ENCODE data around the gene PNPLA3.
"Not testable (repeated sequence)": the region's sequence is repeated elsewhere in the genome, so short reads cannot be mapped to it uniquely, and the experiment has no call there.

PNPLA3 gene

DNA sequence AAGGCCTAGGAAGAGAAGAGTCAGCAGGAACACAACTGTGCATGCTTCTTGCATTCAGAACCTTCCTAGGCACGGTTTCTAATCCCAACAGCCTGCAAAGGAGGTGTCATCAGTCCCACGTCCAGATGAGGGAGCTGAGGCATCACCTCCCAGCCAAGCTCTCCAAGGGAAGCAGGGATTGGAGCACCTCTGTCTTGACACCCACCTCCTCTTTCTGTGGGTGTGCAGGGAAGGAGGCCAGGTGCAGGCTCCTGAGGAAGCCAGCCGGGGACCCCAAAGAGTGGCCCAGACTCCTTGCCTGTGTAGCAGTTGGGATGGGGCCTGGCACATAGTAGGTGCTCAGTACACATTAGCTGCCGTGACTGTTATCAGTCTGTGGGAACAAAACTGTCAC, 33.7 kb upstream of the PNPLA3 start:
- FAIRE-seq = no peak

DNA sequence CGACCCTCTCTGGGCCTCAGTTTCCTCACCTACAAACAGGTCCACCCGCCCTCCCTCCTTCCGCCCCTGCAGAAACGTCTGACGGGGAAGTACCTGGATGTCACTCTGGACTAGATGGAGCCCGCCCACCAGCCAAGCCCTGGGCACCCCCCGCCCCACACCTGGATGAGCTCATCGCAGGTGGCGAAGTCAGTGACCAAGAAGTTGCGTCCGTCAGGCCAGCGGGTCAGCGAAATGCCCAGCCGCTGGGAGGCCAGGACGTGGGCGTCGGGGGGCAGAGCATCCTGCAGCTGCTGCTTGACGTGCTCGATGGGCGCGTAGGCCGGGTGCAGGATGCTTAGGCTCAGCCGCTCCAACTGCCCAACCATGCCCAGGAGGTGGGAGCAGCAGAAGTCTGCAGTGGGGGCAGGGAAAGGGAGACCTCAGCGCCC, 32.7 kb upstream of the PNPLA3 start:
- FAIRE-seq = no peak

DNA sequence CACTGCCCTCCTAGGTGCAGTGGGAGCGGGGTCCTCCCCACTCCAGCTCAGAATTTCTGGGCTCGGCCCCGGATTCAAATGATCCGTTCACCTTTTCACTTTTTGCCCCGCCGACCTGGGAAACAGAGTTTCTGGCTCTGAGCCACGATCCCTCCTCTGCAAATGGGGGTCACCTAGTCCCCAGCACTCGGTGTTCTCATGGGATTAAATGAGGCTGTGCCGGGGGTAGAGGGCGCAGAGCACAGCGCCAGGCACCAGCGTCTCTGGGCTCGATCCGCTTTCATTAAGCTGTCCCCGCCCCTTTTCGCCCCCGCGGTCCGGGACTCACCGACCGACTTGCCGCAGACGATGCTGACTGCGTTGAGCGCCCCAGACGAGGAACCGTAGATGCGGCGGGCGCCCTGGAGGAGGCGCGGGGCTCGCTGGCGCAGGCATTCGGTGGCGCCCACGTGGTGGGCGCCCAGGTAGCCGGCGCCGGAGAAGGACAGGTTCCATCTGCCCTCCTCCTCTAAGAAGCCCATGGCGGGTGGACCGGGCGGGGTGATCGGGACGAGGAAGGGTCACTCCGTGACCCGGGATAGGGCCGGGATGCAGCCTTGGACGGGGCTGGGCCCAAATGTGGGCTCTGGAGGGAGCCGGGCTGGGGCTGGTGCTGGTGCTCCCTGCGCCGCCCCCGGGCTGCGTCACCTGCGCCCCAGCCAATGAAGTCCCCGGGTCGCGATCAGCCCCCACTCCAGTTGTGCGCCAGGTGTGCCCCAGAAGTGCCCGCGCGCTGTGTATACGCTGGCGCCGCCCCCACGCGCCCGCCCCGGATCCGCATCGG, 32.0 kb upstream of the PNPLA3 start, which contains the start of gene PNPLA5:
PNPLA5 (minus strand) TSS at position 654 of the 823 bp plus-strand sequence; CDS start at position 521, 133 bp downstream.
- no peak for FAIRE-seq

DNA sequence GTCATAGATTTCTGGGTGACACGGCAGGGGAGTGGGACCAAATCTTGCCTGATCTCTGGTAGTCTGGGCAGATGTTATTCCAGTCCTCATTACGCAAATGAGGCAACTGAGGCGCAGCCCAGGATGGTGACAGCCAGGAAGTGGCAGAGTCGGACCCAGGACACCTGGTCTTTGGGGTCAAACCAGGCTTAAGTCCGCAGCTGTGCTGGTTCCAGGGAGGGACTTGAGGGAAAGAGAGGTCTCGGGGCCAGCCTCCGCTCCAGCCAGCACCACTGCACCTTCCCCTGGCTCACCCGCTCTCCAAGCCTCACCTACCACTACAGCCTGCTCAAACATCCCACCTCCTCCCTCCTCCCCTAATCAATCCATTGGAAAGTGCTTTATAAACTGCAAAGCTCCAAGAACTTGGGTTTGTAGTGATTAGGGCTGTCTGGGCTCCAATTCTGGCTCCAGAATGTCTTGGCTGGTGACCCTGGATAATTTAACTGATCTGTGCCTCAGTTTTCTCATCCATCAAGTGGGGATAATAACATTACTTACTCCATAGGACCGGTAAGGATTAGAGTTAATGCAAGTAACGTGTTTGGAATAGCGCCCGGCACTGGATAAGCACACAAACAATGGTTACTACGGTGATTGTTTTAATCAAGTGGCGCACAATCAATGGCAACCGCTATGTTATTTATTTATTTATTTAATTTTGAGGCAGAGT, 31.3 kb upstream of the PNPLA3 start:
- FAIRE-seq = no peak

DNA sequence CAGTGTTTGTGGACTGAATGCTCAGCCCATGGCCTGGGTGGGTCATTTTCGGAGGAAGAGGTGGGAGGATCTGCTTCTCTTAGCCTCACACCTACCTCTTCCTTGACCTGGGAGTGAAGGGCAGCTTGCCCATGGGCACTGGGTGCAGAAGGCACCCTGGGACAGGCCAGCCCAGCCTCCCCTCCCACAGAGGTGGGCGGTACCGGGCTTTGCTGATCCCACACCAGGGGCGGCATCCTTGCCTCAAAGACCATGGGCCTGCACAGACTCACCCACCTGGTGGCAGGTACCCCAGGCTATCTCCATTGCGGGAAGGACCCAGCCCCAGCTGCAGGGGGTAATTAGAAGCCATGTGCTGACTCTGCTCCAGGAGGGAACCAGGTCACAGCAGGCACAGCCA, 30.3 kb upstream of the PNPLA3 start:
- FAIRE-seq = no peak

DNA sequence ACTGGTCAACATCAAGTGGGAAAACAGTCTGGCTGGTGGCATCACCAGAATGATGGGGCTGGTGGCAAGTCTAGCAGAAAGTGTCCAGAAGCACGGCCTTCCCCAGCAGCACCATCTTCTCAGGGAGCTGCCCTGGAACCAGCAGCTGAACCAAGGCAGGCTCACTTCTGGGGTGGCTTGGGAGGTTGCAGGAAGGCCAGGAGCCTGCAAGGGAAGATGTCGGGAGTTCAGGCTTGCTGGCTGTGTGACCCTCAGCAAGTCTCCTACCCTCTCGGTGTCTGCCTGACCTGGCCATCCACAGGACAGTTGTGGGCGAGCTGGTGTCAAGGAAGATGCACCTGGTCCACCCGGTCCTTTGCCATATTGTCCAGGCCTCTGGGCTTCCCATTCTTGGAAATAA, 29.5 kb upstream of the PNPLA3 start:
- no peak for FAIRE-seq

DNA sequence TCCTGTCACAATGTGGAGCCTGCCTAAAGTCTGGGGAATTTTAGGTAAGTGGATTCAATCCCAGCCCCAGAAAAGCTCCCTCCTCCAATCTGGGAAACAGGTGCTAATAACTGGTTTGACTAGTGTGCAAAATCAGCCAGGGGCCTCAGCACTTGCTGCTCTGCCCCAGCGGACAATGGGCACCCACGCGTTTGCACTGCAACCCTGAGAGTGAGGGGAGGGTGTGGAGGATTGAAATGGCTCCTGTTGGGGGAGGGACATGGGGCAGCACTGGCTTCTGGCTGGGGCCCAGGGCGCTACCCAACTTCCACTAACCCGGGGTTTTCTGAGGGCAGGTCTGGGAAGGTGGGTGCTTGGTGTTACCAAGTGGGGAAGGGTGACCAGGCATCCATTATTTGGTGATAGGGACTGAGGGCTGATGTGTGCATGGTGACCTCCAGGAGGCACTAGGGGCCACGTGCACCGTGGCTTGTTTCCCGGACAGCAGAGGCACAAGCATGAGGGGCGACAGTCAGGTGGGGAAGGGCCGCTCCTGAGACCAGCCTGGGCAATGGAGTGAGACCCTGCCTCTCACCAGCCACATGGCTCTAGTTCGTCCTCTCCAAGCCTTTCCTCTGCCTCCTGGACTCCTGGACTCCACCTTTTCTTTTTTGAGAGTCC, 27.5 kb upstream of the PNPLA3 start:
- no peak for FAIRE-seq

DNA sequence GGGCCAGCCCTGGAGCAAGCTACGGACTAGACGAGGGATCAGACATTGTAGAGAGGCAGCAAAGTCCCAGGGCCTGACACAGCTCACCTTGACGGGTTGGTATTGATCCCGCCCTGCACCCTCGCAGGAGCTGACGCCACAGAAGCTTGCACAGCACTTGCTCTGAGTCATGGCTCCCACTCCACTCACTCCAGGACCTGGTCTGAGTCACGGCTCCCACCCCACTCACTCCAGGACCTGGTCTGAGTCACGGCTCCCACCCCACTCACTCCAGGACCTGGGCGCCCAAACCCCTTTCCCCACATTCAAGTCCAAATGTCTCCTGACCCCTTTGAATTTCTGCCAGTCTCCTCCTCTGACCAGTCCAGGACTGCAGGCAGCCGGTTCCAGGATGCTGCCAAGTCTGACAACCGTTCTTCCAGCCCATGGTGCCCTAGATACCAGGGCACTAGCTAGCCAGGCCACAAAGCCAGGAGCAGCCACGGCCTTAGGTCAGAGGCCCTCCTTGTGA, 25.8 kb upstream of the PNPLA3 start:
- no peak for FAIRE-seq

DNA sequence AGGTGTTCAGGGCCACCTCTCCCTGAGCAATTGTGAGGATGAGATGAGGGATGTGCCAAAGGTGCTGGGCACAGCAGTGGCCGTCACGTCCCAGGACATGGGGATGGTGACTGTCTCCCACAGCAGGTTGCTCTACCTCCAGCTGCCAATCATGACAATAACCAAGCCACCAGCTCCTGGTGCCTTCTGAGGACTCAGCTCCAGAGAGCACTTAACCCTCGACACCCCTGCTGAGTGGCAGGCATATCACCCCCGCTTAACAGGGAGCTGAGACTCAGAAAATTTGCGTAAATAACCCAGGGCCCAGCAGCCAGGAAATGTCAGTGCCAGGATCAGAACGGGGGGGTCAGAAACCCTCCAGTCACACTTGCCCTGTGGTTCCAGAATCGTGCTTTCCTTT, 23.4 kb upstream of the PNPLA3 start:
- FAIRE-seq = no peak

DNA sequence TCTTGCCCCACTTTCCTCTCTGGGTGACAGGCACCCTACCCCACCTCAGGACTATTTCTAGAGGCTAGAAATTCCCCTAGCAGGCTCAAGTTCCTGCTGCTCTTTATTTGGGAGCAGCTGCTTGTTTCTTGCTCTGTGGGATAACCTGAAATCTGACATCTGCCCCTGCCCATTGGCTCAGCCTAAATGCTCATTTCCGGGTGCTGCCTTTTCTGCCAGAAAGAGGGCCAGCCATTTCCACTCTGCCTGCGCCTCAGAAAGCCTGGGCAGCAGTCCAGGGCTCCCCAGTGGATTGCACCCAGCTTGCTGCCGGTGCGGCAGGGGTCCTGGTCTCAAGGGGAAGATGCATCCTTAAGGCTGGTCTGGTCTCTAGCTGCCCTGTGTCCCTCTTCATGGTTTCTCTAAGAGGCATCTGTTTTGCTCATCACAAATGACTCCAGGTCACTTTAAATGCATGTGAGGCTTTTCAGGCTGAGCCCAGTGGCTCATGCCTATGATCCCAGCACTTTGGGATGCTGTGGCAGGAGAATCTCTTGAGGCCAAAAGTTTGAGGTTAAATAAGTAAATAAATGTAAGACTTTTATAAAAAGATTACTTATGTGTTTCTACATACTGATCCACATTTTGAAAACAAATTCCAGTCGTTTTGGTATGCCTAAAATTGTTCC, 21.5 kb upstream of the PNPLA3 start:
- FAIRE-seq = no peak

DNA sequence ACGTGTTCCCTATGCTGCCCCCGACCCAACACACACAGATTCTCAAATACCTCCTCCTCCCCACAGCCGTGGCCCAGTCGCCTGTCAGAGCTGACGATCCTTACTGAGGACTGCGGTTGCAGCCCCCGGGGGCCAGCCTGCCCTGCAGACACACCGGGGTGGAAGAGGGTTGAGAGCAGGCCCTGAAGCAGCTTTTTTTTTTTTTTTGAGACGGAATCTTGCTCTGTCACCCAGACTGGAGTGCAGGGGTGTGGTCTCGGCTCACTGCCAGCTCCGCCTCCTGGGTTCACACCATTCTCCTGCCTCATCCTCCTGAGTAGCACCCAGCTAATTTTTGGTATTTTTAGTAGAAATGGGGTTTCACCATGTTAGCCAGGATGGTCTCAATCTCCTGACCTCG, 20.6 kb upstream of the PNPLA3 start:
- not testable (repeated sequence) for FAIRE-seq

DNA sequence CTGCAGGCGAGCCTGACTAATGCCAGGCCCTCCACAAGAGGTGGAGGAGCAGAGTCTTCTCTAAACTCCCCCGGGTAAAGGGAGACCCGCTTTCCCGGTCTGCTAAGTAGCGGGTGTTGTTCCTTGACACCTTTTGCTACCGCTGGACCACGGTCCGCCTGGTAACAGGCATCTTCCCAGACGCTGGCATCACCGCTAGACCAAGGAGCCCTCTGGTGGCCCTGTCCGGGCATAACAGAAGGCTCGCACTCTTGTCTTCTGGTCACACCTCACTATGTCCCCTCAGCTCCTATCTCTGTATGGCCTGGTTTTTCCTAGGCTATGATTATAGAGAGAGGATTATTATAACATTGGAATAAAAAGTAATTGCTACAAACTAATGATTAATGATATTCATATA, 19.2 kb upstream of the PNPLA3 start:
- not testable (repeated sequence) for FAIRE-seq

DNA sequence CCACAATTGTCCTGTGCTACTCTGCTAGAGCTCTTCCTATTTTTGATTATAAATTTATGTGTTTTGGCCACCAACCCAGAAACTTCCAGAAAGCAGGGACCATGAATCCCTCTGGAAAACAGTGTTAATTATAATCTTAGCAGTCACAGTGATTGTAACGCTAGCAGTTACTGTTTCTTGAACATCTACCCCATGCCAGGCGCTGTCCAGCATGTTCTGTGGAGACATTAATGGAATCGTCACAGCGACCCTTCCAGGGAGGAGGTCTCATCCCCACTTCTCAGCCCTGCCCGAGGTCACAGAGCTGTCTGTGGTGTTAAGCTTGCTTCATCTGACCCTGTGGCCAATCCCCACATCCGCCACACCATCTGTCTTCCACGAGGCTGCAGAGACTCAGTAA, 17.9 kb upstream of the PNPLA3 start:
- no peak for FAIRE-seq

DNA sequence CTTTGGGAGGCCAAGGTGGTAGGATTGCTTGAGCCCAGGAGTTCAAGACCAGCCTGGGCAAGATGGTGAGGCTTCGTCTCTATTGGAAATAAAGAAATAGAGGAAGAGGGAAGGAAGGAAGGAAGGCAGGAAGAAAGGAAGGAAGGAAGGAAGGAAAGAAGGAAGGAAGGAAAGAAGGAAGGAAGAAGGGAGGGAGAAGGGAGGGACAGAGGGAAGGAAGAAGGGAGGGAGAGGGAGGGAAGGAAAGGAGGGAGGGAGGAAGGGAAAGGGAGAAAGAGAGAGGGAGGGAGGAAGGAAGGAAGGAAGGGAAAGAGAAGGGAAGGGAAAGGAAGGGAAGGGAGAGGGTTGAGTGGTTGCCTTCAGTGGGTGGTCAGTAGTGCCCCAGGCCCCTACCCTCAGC, 13.9 kb upstream of the PNPLA3 start:
- no peak for FAIRE-seq

DNA sequence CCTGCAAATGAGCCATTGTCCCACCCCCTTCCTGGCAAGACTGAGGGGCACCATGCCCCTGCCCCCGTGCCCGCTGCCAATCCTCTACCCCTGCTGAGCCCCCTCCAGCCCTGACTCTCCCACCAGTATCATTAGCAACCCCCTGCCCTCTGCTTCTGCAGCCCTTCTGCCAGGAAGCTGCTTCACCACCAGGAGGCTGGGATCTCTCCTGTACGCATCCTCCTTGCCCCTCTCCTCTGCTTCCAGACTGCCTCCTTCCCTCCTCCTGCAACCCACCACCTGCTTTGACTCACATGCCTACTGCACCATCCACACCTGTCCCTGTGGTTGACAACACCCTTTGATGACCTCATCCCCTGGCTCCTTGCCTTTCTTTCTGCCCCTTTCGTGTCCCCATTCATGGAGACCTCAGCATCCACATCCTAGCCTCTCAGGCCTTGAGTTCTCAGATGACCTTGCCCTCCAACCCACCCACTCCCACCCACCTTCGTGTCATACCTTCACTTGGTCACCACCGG, 13.4 kb upstream of the PNPLA3 start:
- FAIRE-seq = no peak

DNA sequence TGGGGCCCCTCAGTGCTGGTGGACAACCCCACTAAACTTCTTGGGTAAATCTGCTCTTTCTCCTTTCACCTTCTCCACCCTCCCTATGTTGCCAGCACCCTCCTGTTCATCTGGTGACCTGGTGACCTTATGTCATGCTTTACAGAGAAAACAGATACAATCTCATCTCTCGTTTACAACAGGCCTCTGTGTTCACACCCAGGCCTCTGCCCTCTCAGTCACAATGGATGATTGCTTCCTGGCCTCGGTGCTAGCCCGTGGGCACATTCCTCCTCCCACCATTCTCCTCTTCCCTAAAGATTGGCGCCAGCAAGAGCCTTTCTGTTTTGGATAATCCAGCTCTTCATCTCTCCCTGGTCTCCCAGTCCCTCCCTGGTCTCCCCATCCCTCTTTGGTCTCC, 12.3 kb upstream of the PNPLA3 start:
- no peak for FAIRE-seq

DNA sequence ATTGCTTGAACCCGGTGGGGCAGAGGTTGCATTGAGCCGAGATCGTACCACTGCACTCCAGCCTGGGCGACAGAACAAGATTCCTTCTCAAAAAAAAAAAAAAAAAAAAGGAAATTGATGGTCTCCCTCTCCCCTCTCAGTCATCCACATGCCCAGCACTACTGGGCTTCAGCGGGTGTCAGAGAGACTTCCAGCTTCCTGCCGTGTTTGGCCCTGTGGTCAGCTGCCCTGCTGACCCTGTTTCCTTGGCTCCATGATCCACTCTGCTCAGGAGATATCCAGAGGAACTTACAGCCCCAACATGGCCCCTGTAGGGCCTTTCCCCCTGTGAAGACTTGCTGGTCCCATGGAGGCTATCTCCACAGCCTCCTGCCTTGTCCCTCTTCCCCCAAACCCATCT, 6.1 kb upstream of the PNPLA3 start:
- no peak for FAIRE-seq

DNA sequence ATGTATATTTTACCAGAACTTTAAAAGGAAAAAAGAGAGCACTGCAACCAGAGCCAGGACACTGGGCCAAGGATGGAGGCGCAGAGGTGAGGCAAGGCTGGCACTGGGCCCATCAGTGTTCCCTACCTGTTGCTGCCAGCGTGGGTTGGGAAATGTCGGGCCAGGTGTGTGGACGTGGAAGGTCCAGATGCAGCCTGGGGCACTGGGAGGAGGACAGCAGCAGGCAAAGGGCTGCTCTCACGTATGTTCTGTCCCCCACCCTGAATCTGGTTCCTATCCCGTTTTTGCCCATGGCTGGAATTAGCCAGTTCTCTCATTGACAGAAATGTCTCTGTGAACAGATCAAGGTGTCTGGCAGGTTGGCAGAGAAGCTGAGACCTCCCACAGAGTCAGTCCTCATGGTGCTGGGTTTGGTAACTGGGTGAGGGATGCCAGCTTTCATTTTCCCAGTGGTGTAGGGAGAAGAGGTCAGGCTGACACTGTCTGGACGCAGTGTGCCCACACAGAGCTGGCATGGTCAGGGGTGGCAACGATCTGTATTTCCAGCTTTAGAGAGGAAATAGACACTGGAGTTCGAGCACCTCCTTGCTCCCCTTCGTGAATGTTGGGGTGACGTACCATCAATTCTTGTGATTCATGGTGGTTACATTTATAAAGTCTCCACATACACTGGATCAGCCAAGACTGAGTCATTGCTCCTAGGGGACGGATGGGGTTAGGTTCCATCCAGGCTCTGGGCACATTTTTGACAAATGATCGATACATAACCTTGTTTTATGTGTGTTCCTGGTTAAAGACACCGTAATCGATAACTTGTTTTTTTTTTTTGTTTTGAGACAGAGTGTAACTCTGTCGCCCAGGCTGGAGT, 4.3 kb upstream of the PNPLA3 start:
- no peak for FAIRE-seq

DNA sequence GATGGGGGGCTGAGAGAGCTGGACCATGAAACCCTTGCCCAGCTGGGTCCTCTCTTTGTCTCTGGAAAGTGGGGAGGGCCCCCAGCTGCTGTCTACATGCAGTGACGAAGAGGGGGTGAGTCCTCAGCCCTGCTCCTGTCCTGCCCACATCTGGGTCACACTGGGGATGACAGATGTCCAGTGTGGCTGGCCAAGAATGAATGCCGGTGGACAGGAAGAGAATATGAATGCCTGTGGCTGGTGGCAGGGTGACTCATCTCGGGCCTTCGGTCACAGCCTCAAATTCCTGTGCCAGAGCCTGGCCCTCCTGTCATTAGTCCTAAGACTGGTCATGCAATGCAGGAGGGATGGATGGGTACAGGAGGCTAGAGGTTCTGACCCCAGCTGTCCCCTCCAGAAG, 2.2 kb upstream of the PNPLA3 start:
- no peak for FAIRE-seq

DNA sequence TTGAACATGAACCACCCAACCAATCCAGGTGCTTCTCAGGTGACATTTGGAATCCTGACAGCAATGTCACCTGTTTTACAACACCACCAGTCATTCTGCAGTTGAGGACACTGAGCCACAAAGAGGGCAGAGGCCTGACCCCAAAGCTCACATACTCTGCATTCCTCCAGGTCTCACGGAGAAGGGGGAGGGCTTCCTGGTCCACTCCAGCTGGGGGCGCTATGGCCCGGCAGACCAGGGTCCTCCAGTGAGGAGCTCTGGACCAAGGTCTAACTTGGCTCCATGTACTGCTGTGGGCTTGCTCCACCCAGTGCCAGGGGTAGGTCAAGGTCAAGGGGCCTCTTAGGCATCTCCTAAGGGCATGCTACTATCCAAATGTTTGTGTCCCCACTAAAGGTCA, 1.5 kb upstream of the PNPLA3 start:
- no peak for FAIRE-seq

DNA sequence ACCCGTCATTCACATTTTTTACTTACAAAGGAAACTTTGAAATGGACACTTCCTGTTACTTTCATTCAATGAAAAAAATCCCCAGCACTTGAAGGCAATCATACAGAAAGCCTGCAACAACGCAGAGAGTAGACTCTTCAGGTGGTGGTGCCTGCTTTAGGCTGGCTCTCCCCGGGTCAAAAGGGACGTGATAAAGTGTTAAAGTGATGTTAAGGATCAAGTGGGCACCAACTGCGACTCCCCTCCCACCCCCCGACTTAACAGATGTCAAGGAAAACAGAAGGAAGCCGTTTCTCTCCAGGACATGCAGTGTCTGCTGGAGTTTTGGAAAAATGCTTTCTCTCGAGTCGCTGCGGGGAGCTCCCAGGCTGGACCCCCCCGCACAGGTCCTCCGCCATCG, 414 bp upstream of the PNPLA3 start:
- FAIRE-seq = no peak

DNA sequence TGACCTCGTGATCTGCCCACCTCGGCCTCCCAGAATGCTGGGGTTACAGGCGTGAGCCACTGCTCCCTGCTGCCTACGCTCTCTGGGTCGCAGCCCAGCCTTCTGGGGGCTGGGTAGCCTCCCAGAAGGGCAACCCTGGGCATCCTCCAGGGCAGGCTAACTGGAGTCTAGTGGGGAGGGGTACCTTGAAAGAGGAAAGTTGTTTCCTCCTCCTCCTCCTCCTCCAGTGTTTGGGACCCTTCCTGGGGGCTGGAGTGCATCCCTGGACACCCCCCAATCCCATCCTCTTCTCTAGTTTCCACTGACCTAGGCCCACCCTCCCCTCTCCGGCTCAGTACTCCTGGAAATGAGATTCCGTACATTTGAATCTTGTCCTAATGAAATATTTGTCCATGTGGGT, 1.3 kb downstream of the PNPLA3 start:
- FAIRE-seq = no peak

Data from colon (tissue), 2 donors.